Uterus (tissue), 4 donors: ENCODE data around the gene IFI27L2. TPM values are rescaled to one million over a fixed set of nuclear protein-coding genes. Genes with fewer than 3 reads are reported as not detected.
"Not testable (repeated sequence)": the region's sequence is repeated elsewhere in the genome, so short reads cannot be mapped to it uniquely, and the experiment has no call there.

ENCODE experiments used
- DNase-seq, 2 donors: peaks; one replicate each; pipeline ENCODE4 v3.0.0-alpha.2; 2019 to 2020
- H3K27ac ChIP-seq, 2 donors: fragments of 200-600 bp; sonication (generic); 1 replicate in 1 of 2; 2 replicates in 1 of 2; pipeline ENCODE4 v1.5.1; 2016 to 2018
- H3K27me3 ChIP-seq, 2 donors: fragments of 200-600 bp; sonication (generic); one replicate each; pipeline ENCODE4 v1.5.1; 2018 to 2019; ENCODE audit warnings: control low read depth in 1 of 2
- H3K36me3 ChIP-seq, 2 donors: fragments of 200-600 bp; sonication (generic); one replicate each; pipeline ENCODE4 v1.5.1; 2019; ENCODE audit warnings: control low read depth in 1 of 2
- H3K4me1 ChIP-seq, 2 donors: fragments of 200-600 bp; sonication (generic); one replicate each; pipeline ENCODE4 v1.5.1; 2018 to 2019; ENCODE audit warnings: control low read depth in 1 of 2
- H3K4me3 ChIP-seq, 2 donors: fragments of 200-600 bp; sonication (generic); 1 replicate in 1 of 2; 2 replicates in 1 of 2; pipeline ENCODE4 v1.5.1; 2018 to 2019; ENCODE audit warnings: mild to moderate bottlenecking in 1 of 2
- H3K9me3 ChIP-seq, 2 donors: fragments of 200-600 bp; sonication (generic); one replicate each; pipeline ENCODE4 v1.5.1; 2019; ENCODE audit warnings: control low read depth in 1 of 2
- POLR2A ChIP-seq, 2 donors: fragments of 450-650 bp; IDR thresholded peaks; one replicate each; pipeline ENCODE4 v1.6.1; 2016; ENCODE audit warnings: antibody characterized with exemption in 2 of 2, mild to moderate bottlenecking in 1 of 2, moderate library complexity in 1 of 2
- intact Hi-C: fragments of 100-400 bp; cut with DNase I; formaldehyde crosslinking; loops from one replicate; pipeline ENCODE4 v1.15.1; 2023; ENCODE audit warnings: low total_unique reads
- total RNA-seq, 4 donors: library from RNA; depleted of rRNA in 3 of 4; stranded (reverse); fragments of >200 nt in 3 of 4; gene quantifications; one replicate each; pipeline versions ENCODE4 v1.1.0 to v1.2.4, GENCODE V29; 2014 to 2023
- TF ChIP-seq, protein P1 (sequence below), 4 experiments: fragments of 200-600 bp in 2 of 4; fragments of 450-650 bp in 2 of 4; sonication (generic) in 2 of 4; IDR thresholded peaks; one replicate each; pipeline ENCODE4 v1.5.1; 2016 to 2019; ENCODE audit warnings: antibody characterized with exemption in 4 of 4, mild to moderate bottlenecking in 2 of 4, moderate library complexity in 1 of 4
- donor health status: DM: yes; HTN: yes; CAD: no.

IFI27L2 gene
- total RNA-seq, 4 donors from 2014 or later = 14.3 to 111 (median 45.0) TPM

DNA sequence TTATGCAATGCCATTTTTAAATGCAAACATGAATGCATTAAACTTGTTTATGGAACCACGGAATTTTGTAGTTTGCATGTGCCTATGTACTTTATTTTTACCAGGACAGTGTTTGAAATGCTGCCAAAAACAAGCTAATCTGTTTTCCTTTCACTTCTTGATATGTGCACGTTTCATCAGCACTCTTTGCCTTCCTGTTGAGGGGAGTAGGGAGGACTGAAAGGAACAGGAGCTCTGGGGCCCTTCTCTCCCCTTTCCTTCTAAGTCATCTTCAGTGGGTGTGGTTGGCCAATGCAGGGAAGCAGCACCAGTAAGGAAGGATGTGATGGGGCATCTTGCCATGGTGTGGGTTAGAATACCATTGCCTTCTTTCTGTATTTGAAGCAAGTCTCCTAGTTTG is 32.6 kb upstream of the IFI27L2 start:
- no peak overlapping the region for H3K27ac ChIP-seq
- H3K36me3 ChIP-seq = no peaks in the 10 kb centered on the region
- H3K4me1 ChIP-seq = no peaks in the 10 kb centered on the region
- DNase-seq = no peak
- H3K9me3 ChIP-seq = no peaks in the 10 kb centered on the region
- no peak overlapping the region for H3K4me3 ChIP-seq
- TF ChIP-seq POLR2A (IDR thresholded peaks at IDR 0.05) = no peak
- TF ChIP-seq, protein P1, sequence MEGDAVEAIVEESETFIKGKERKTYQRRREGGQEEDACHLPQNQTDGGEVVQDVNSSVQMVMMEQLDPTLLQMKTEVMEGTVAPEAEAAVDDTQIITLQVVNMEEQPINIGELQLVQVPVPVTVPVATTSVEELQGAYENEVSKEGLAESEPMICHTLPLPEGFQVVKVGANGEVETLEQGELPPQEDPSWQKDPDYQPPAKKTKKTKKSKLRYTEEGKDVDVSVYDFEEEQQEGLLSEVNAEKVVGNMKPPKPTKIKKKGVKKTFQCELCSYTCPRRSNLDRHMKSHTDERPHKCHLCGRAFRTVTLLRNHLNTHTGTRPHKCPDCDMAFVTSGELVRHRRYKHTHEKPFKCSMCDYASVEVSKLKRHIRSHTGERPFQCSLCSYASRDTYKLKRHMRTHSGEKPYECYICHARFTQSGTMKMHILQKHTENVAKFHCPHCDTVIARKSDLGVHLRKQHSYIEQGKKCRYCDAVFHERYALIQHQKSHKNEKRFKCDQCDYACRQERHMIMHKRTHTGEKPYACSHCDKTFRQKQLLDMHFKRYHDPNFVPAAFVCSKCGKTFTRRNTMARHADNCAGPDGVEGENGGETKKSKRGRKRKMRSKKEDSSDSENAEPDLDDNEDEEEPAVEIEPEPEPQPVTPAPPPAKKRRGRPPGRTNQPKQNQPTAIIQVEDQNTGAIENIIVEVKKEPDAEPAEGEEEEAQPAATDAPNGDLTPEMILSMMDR (IDR thresholded peaks at IDR 0.05) = no peak
- intact Hi-C loops = no loop called here
- H3K27me3 ChIP-seq = no peaks in the 10 kb centered on the region

DNA sequence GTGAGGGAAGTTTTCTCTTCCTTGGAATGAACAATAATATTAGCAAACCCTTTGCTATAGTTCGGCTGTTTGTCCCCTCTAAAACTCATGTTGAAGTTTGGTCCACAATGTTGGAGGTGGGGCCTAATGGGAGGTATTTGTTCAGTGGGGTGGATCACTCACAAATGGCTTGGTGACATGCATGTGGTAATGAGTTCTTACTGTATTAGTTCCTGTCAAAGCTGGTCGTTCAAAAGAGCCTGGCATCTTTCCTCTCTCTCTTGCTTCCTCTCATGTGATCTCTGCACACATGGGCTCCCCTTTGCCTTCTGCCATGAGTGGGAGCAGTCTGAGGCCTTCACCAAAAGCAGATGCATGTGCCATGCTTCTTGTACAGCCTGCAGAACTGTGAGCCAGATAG is 31.7 kb upstream of the IFI27L2 start:
- intact Hi-C loops = no loop called here
- no peak for DNase-seq
- TF ChIP-seq, protein P1 (IDR thresholded peaks at IDR 0.05) = no peak
- no peak for TF ChIP-seq POLR2A (IDR thresholded peaks at IDR 0.05)

DNA sequence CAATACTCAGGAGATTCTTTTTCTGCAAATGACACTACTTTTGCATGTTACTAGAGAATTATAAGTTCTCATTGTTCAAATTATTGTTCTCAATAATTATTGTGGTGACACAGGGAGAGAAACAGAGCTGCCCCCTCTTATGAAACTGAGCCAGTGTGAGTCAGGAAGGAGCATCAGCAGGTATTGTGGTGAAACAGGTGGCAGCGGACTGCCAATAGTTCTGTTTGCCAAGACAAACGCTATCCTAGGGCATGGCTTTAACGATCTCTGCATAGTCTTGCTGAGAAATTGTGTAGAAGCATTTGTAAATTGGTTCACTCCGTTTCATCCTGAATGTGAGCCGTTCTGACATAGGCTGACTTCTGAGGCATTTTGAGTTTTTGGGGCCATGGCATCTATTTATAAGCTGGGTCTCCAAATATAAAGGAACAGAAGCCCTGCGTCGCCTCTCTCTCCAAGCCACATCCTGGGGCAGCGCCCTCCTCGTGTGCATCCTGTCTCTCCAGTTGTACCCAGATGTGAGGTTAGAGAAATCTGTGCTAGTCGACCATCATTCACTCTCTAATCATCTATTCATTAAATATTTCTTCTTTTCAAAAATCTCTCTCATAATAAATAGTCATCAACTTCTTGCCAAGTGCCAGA is 29.0 kb upstream of the IFI27L2 start:
- H3K4me1 ChIP-seq = no peaks in the 10 kb centered on the region
- H3K36me3 ChIP-seq = no peaks in the 10 kb centered on the region
- intact Hi-C loops = no loop called here
- TF ChIP-seq, protein P1 (IDR thresholded peaks at IDR 0.05) = no peak
- no peak for TF ChIP-seq POLR2A (IDR thresholded peaks at IDR 0.05)
- H3K9me3 ChIP-seq = no peaks in the 10 kb centered on the region
- no peak overlapping the region for H3K27ac ChIP-seq
- DNase-seq = no peak
- H3K4me3 ChIP-seq = no peak overlapping the region
- no peaks in the 10 kb centered on the region for H3K27me3 ChIP-seq

More for the DNA sequence above, 31.7 kb upstream of the IFI27L2 start:
- Histone ChIP-seq H3K27ac (no peak overlapping the region), H3K4me1 (no peaks in the 10 kb centered on the region), H3K4me3 (no peak overlapping the region), H3K27me3 (no peaks in the 10 kb centered on the region), H3K9me3 (no peaks in the 10 kb centered on the region), H3K36me3 (no peaks in the 10 kb centered on the region)

DNA sequence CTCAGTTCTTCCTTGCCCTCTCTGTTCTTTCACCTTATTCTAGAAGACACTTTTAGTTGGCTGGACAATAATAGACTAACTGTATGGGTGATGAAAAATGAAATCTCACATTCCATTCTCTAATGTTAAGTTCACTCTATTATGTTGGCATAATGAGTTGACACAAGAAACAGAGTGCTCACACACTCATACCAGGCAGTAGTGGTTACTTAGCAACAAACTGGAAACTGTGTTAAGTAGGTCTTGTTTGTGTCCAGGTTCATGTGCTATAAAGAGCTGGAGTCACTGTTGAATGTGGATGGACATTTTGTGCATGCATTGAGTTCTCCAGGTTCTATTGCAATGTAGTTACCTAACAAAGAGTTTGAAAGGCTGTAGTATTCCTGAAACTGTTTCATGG is 27.8 kb upstream of the IFI27L2 start:
- TF ChIP-seq, protein P1 (IDR thresholded peaks at IDR 0.05) = no peak
- no peak for TF ChIP-seq POLR2A (IDR thresholded peaks at IDR 0.05)
- Histone ChIP-seq H3K9me3 (no peaks in the 10 kb centered on the region), H3K36me3 (no peaks in the 10 kb centered on the region), H3K4me1 (no peaks in the 10 kb centered on the region), H3K27me3 (no peaks in the 10 kb centered on the region), H3K4me3 (no peak overlapping the region), H3K27ac (no peak overlapping the region)
- no peak for DNase-seq
- intact Hi-C loops = no loop called here

DNA sequence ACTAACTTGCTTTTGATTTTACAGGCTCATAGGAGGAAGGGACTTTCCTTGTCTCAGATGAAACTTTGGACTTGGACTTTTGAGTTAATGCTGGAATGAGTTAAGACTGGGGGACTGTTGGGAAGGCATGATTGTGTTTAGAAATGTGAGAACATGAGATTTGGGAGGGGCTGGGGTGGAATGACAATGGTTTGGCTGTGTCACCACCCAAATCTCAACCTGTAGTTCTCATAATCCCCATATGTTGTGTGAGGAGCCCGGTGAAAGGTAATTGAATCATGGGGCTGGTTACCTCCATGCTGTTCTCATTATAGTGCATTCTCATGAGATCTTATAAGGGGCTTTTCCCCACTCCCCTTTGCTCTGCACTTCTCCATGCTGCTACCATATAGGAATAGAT is 26.7 kb upstream of the IFI27L2 start:
- H3K4me1 ChIP-seq, H3K9me3 ChIP-seq, H3K4me3 ChIP-seq, DNase-seq, H3K27me3 ChIP-seq, H3K36me3 ChIP-seq, intact Hi-C loops, H3K27ac ChIP-seq: not testable (repeated sequence)
